Esophagus mucosa (tissue), 1 donor: ENCODE measurements around the gene CBLN3. TPM values are rescaled to one million over a fixed set of nuclear protein-coding genes. Genes with fewer than 3 reads are reported as not detected.

Experiments
- ATAC-seq: fragments of 200-7000 bp; cut with Tn5 transposase; one replicate; pipeline ENCODE4 v1.9.1; 2020
- total RNA-seq: library from RNA; stranded (reverse); gene quantifications from one replicate; pipeline ENCODE4 v1.2.4, GENCODE V29; 2023
- donor health status: DM: yes; HTN: yes; CAD: no.

The CBLN3 gene
- total RNA-seq, 1 donor from 2014 or later, result 0.44 TPM

- ATAC-seq, result no peak
Measured at GRCh38 chr14:24425704-24426103, 3.8 kb downstream of the CBLN3 start.

- ATAC-seq, result no peak
Measured at GRCh38 chr14:24422694-24423601, 6.5 kb downstream of the CBLN3 start.

- ATAC-seq, result no peak
Measured at GRCh38 chr14:24422261-24422660, 7.2 kb downstream of the CBLN3 start.

- ATAC-seq, result peak; percentile 86
Measured at GRCh38 chr14:24418492-24418873, 11.0 kb downstream of the CBLN3 start.

GRCh38 chr14:24417832-24418491, 11.5 kb downstream of the CBLN3 start:
- no peak for ATAC-seq

GRCh38 chr14:24416932-24417619, 12.4 kb downstream of the CBLN3 start:
- ATAC-seq, result no peak

GRCh38 chr14:24416254-24416931, 13.1 kb downstream of the CBLN3 start:
- no peak for ATAC-seq

- ATAC-seq, result no peak
Measured at GRCh38 chr14:24415421-24416253, 13.8 kb downstream of the CBLN3 start.

- no peak for ATAC-seq
Measured at GRCh38 chr14:24414732-24415420, 14.6 kb downstream of the CBLN3 start.

- no peak for ATAC-seq
Measured at GRCh38 chr14:24414077-24414476, 15.4 kb downstream of the CBLN3 start.

GRCh38 chr14:24411443-24412389, 17.8 kb downstream of the CBLN3 start:
- peak; percentile 50 for ATAC-seq

GRCh38 chr14:24409956-24410355, 19.5 kb downstream of the CBLN3 start:
- ATAC-seq, result no peak

GRCh38 chr14:24409192-24409591, 20.3 kb downstream of the CBLN3 start:
- ATAC-seq, result no peak

- no peak for ATAC-seq
Measured at GRCh38 chr14:24408764-24409163, 20.7 kb downstream of the CBLN3 start.

GRCh38 chr14:24407608-24408325, 21.7 kb downstream of the CBLN3 start:
- ATAC-seq, result no peak

- ATAC-seq, result no peak
Measured at GRCh38 chr14:24406416-24406815, 23.1 kb downstream of the CBLN3 start.

GRCh38 chr14:24404814-24405213, 24.7 kb downstream of the CBLN3 start:
- no peak for ATAC-seq

GRCh38 chr14:24403294-24403998, 26.0 kb downstream of the CBLN3 start:
- ATAC-seq, result no peak
